ENCODE results near the gene ACY1.

Gene ACY1

GRCh38 chr3:52006820-52007133 lies 23.4 kb downstream of the ACY1 start:
- H3K9me2 ChIP-seq (replicated peaks; ENCODE audit: control insufficient read depth, low read length), result no peaks in the 10 kb centered on the region
- no peak overlapping the region for H3K4me2 ChIP-seq (ENCODE audit: low read length)
- no peak overlapping the region for H3K27ac ChIP-seq (ENCODE audit: low read depth, low read length)
- H3K36me3 ChIP-seq (ENCODE audit: control insufficient read depth, low read length), result no peaks in the 10 kb centered on the region
- H3K79me2 ChIP-seq (ENCODE audit: control insufficient read depth, low read length), result no peaks in the 10 kb centered on the region
- no peaks in the 10 kb centered on the region for H4K20me1 ChIP-seq (ENCODE audit: control insufficient read depth, insufficient read depth, low read depth, low read length)
- peaks cover 3% of the 10 kb centered on the region for H3K4me1 ChIP-seq (ENCODE audit: control insufficient read depth, low read length)
- peaks cover 13% of the 10 kb centered on the region for H3K27me3 ChIP-seq (ENCODE audit: control insufficient read depth, low read length)
- H3K9me3 ChIP-seq (ENCODE audit: control insufficient read depth, insufficient read depth, low read length), result no peaks in the 10 kb centered on the region
- H3F3A ChIP-seq (ENCODE audit: control insufficient read depth, insufficient read depth), result no peaks in the 10 kb centered on the region
- TF ChIP-seq EZH2phosphoT487 (IDR thresholded peaks at IDR 0.05; ENCODE audit: borderline replicate concordance, low read length) (no peak), CTCF (IDR thresholded peaks at IDR 0.05; ENCODE audit: low read depth, low read length, poor library complexity, severe bottlenecking) (no peak)
- H3K4me3 ChIP-seq (ENCODE audit: low read length), result no peak overlapping the region

- no peaks in the 10 kb centered on the region for H4K20me1 ChIP-seq (ENCODE audit: control insufficient read depth, insufficient read depth, low read depth, low read length)
- H3K9me3 ChIP-seq (ENCODE audit: control insufficient read depth, insufficient read depth, low read length), result no peaks in the 10 kb centered on the region
- no peaks in the 10 kb centered on the region for H3F3A ChIP-seq (ENCODE audit: control insufficient read depth, insufficient read depth)
- H3K27me3 ChIP-seq (ENCODE audit: control insufficient read depth, low read length), result peaks cover 13% of the 10 kb centered on the region
- H3K36me3 ChIP-seq (ENCODE audit: control insufficient read depth, low read length), result no peaks in the 10 kb centered on the region
- no peaks in the 10 kb centered on the region for H3K4me1 ChIP-seq (ENCODE audit: control insufficient read depth, low read length)
- no peak overlapping the region for H3K4me2 ChIP-seq (ENCODE audit: low read length)
- TF ChIP-seq EZH2phosphoT487 (IDR thresholded peaks at IDR 0.05; ENCODE audit: borderline replicate concordance, low read length) (no peak), CTCF (IDR thresholded peaks at IDR 0.05; ENCODE audit: low read depth, low read length, poor library complexity, severe bottlenecking) (no peak)
- H3K79me2 ChIP-seq (ENCODE audit: control insufficient read depth, low read length), result no peaks in the 10 kb centered on the region
- no peak overlapping the region for H3K27ac ChIP-seq (ENCODE audit: low read depth, low read length)
- H3K9me2 ChIP-seq (replicated peaks; ENCODE audit: control insufficient read depth, low read length), result no peaks in the 10 kb centered on the region
- no peak overlapping the region for H3K4me3 ChIP-seq (ENCODE audit: low read length)
Observed at GRCh38 chr3:52007291-52007690, 24.0 kb downstream of the ACY1 start.

GRCh38 chr3:52010431-52010830 lies 27.1 kb downstream of the ACY1 start:
- no peak for TF ChIP-seq CTCF (IDR thresholded peaks at IDR 0.05; ENCODE audit: low read depth, low read length, poor library complexity, severe bottlenecking)
- TF ChIP-seq EZH2phosphoT487 (IDR thresholded peaks at IDR 0.05; ENCODE audit: borderline replicate concordance, low read length), result no peak
- H3K4me1 ChIP-seq (ENCODE audit: control insufficient read depth, low read length), result no peaks in the 10 kb centered on the region
- H3K27ac ChIP-seq (ENCODE audit: low read depth, low read length), result no peak overlapping the region
- no peaks in the 10 kb centered on the region for H3K79me2 ChIP-seq (ENCODE audit: control insufficient read depth, low read length)
- no peaks in the 10 kb centered on the region for H3K9me2 ChIP-seq (replicated peaks; ENCODE audit: control insufficient read depth, low read length)
- no peak overlapping the region for H3K4me3 ChIP-seq (ENCODE audit: low read length)
- H3K9me3 ChIP-seq (ENCODE audit: control insufficient read depth, insufficient read depth, low read length), result no peaks in the 10 kb centered on the region
- no peaks in the 10 kb centered on the region for H4K20me1 ChIP-seq (ENCODE audit: control insufficient read depth, insufficient read depth, low read depth, low read length)
- H3K36me3 ChIP-seq (ENCODE audit: control insufficient read depth, low read length), result no peaks in the 10 kb centered on the region
- no peaks in the 10 kb centered on the region for H3F3A ChIP-seq (ENCODE audit: control insufficient read depth, insufficient read depth)
- H3K4me2 ChIP-seq (ENCODE audit: low read length), result no peak overlapping the region
- peaks cover 7% of the 10 kb centered on the region; the same call in 1 of the 2 replicates for H3K27me3 ChIP-seq (ENCODE audit: control insufficient read depth, low read length)

GRCh38 chr3:52012699-52013098 lies 29.4 kb downstream of the ACY1 start:
- Histone ChIP-seq H3K27me3 (ENCODE audit: control insufficient read depth, low read length) (no peaks in the 10 kb centered on the region), H3K9me3 (ENCODE audit: control insufficient read depth, insufficient read depth, low read length) (no peaks in the 10 kb centered on the region), H3K4me3 (ENCODE audit: low read length) (no peak overlapping the region), H3K4me1 (ENCODE audit: control insufficient read depth, low read length) (no peaks in the 10 kb centered on the region), H4K20me1 (ENCODE audit: control insufficient read depth, insufficient read depth, low read depth, low read length) (no peaks in the 10 kb centered on the region), H3K36me3 (ENCODE audit: control insufficient read depth, low read length) (no peaks in the 10 kb centered on the region), H3K79me2 (ENCODE audit: control insufficient read depth, low read length) (no peaks in the 10 kb centered on the region), H3K4me2 (ENCODE audit: low read length) (no peak overlapping the region), H3K9me2 (replicated peaks; ENCODE audit: control insufficient read depth, low read length) (no peaks in the 10 kb centered on the region), H3F3A (ENCODE audit: control insufficient read depth, insufficient read depth) (no peaks in the 10 kb centered on the region), H3K27ac (ENCODE audit: low read depth, low read length) (no peak overlapping the region)
- TF ChIP-seq CTCF (IDR thresholded peaks at IDR 0.05; ENCODE audit: low read depth, low read length, poor library complexity, severe bottlenecking) (no peak), EZH2phosphoT487 (IDR thresholded peaks at IDR 0.05; ENCODE audit: borderline replicate concordance, low read length) (no peak)
